Neural progenitor cell (in vitro differentiated cells): Measurements from ENCODE around the gene HAPSTR1. TPM values are rescaled to one million over a fixed set of nuclear protein-coding genes. Genes with fewer than 3 reads are reported as not detected.

ENCODE experiments used
- DNase-seq: peaks from one replicate; pipeline ENCODE4 v3.0.0-alpha.2; 2016; ENCODE audit warnings: low spot score
- H2AFZ ChIP-seq: fragments of 200-600 bp; sonication (generic); replicated peaks from 2 replicates; pipeline ENCODE4 v1.6.1; 2016; ENCODE audit warnings: antibody characterized with exemption
- H3F3A ChIP-seq: fragments of 200-600 bp; sonication (generic); 2 replicates; pipeline ENCODE4 v1.6.1; 2016; ENCODE audit warnings: antibody characterized with exemption, low read depth
- H3K27ac ChIP-seq: fragments of 200-600 bp; sonication (generic); 2 replicates; pipeline ENCODE4 v1.5.1; 2016; ENCODE audit warnings: mild to moderate bottlenecking
- H3K27me3 ChIP-seq: fragments of 200-600 bp; sonication (generic); 2 replicates; pipeline ENCODE4 v1.6.1; 2016; ENCODE audit warnings: mild to moderate bottlenecking, moderate library complexity
- H3K36me3 ChIP-seq: fragments of 200-600 bp; sonication (generic); 2 replicates; pipeline ENCODE4 v1.5.1; 2016
- H3K4me1 ChIP-seq: fragments of 200-600 bp; sonication (generic); 2 replicates; pipeline ENCODE4 v1.6.1; 2016; ENCODE audit warnings: mixed run types
- H3K4me2 ChIP-seq: fragments of 200-600 bp; sonication (generic); 2 replicates; pipeline ENCODE4 v1.6.1; 2016
- H3K4me3 ChIP-seq: fragments of 200-600 bp; sonication (generic); 2 replicates; pipeline ENCODE4 v1.5.1; 2016
- H3K79me2 ChIP-seq: fragments of 200-600 bp; sonication (generic); 2 replicates; pipeline ENCODE4 v1.6.1; 2016; ENCODE audit warnings: low read depth
- H3K9ac ChIP-seq: fragments of 200-600 bp; sonication (generic); 2 replicates; pipeline ENCODE4 v1.6.1; 2016
- H3K9me3 ChIP-seq: fragments of 200-600 bp; sonication (generic); 2 replicates; pipeline ENCODE4 v1.5.1; 2016; ENCODE audit warnings: low read depth
- H4K20me1 ChIP-seq: fragments of 200-600 bp; sonication (generic); 2 replicates; pipeline ENCODE4 v1.6.1; 2016; ENCODE audit warnings: low read depth
- H3K27ac Mint-ChIP-seq: 3 replicates; pipeline ENCODE4 v1.8.0; 2021; ENCODE audit warnings: mixed read lengths
- H3K27me3 Mint-ChIP-seq: 2 replicates; pipeline ENCODE4 v1.8.0; 2022; ENCODE audit warnings: low read depth, mild to moderate bottlenecking, inconsistent platforms, moderate library complexity, mixed read lengths; ENCODE audit not compliant: insufficient read depth
- H3K36me3 Mint-ChIP-seq: 3 replicates; pipeline ENCODE4 v1.8.0; 2021; ENCODE audit warnings: mixed read lengths
- H3K4me1 Mint-ChIP-seq: 3 replicates; pipeline ENCODE4 v1.8.0; 2021; ENCODE audit warnings: mixed read lengths
- H3K4me3 Mint-ChIP-seq: 3 replicates; pipeline ENCODE4 v1.8.0; 2021; ENCODE audit warnings: mild to moderate bottlenecking, moderate library complexity, mixed read lengths
- H3K9me3 Mint-ChIP-seq: 3 replicates; pipeline ENCODE4 v1.8.0; 2020; ENCODE audit warnings: mixed read lengths
- EZH2 ChIP-seq: fragments of 200-600 bp; sonication (generic); IDR thresholded peaks from 2 replicates; pipeline ENCODE4 v1.6.1; 2017; ENCODE audit warnings: antibody characterized with exemption, mild to moderate bottlenecking, moderate library complexity
- EZH2phosphoT487 ChIP-seq: fragments of 200-600 bp; sonication (generic); IDR thresholded peaks from 2 replicates; pipeline ENCODE4 v1.6.1; 2017; ENCODE audit warnings: antibody characterized with exemption
- total RNA-seq: library from RNA; depleted of rRNA; stranded (reverse); fragments of >200 nt; gene quantifications from 2 replicates; pipeline ENCODE4 v1.2.3, GENCODE V29; 2015; ENCODE audit warnings: low replicate concordance
- TF ChIP-seq, protein P1 (sequence below): fragments of 200-600 bp; sonication (generic); IDR thresholded peaks from 2 replicates; pipeline ENCODE4 v1.5.1; 2017; ENCODE audit warnings: antibody characterized with exemption, mild to moderate bottlenecking

Gene HAPSTR1
- total RNA-seq, 1 donor from 2014 or later: 77.3 TPM

DNA sequence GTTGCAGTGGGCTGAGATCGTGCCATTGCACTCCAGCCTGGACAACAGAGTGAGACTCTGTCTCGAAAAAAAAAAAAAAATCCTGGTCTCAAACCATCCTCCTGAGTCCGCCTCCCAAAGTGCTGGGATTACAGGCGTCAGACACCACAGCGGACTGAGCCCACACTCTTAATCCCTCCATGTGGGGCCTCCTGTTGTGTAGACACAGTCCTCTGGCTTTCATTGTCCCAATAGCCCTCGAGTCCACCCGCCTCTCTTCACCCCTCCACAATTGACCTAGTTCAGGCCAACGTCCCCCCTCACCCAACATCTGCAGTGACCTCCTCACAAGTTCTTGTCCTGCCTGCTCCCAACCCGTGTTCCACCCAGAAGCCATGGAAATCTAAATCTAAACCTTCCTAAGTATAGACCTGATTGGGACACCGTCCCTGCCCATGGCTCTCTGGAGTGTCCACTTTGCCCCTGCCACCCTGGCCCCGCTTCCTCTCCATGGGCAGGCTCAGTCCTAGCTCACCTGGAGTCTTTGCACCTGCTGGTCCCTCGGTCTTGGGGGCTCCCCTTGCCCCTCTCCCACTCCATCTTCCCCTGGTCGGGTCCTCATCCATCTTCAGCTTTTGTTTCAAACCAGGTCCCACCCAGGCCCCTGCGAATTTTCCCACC, 46.7 kb downstream of the HAPSTR1 start:
- H3K9me3 Mint-ChIP-seq: peaks cover 2% of the 10 kb centered on the region
- H3K4me3 Mint-ChIP-seq: no peak overlapping the region
- peaks cover 2% of the 10 kb centered on the region for H3K27me3 Mint-ChIP-seq
- no peaks in the 10 kb centered on the region for H3K36me3 ChIP-seq
- peaks cover 5% of the 10 kb centered on the region for H4K20me1 ChIP-seq
- no peak overlapping the region for H3K27ac ChIP-seq
- TF ChIP-seq, protein P1, sequence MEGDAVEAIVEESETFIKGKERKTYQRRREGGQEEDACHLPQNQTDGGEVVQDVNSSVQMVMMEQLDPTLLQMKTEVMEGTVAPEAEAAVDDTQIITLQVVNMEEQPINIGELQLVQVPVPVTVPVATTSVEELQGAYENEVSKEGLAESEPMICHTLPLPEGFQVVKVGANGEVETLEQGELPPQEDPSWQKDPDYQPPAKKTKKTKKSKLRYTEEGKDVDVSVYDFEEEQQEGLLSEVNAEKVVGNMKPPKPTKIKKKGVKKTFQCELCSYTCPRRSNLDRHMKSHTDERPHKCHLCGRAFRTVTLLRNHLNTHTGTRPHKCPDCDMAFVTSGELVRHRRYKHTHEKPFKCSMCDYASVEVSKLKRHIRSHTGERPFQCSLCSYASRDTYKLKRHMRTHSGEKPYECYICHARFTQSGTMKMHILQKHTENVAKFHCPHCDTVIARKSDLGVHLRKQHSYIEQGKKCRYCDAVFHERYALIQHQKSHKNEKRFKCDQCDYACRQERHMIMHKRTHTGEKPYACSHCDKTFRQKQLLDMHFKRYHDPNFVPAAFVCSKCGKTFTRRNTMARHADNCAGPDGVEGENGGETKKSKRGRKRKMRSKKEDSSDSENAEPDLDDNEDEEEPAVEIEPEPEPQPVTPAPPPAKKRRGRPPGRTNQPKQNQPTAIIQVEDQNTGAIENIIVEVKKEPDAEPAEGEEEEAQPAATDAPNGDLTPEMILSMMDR: no peak
- no peak for TF ChIP-seq EZH2
- H2AFZ ChIP-seq: no peak overlapping the region
- no peaks in the 10 kb centered on the region for H3K79me2 ChIP-seq
- no peaks in the 10 kb centered on the region for H3K4me1 ChIP-seq
- H3K9me3 ChIP-seq: no peaks in the 10 kb centered on the region
- no peak for DNase-seq
- no peak overlapping the region for H3K9ac ChIP-seq
- H3F3A ChIP-seq: no peaks in the 10 kb centered on the region
- H3K36me3 Mint-ChIP-seq: peaks cover 4% of the 10 kb centered on the region
- H3K4me1 Mint-ChIP-seq: peaks cover 8% of the 10 kb centered on the region
- H3K27ac Mint-ChIP-seq: no peak overlapping the region
- H3K4me2 ChIP-seq: no peak overlapping the region
- H3K27me3 ChIP-seq: no peaks in the 10 kb centered on the region
- no peak overlapping the region for H3K4me3 ChIP-seq

DNA sequence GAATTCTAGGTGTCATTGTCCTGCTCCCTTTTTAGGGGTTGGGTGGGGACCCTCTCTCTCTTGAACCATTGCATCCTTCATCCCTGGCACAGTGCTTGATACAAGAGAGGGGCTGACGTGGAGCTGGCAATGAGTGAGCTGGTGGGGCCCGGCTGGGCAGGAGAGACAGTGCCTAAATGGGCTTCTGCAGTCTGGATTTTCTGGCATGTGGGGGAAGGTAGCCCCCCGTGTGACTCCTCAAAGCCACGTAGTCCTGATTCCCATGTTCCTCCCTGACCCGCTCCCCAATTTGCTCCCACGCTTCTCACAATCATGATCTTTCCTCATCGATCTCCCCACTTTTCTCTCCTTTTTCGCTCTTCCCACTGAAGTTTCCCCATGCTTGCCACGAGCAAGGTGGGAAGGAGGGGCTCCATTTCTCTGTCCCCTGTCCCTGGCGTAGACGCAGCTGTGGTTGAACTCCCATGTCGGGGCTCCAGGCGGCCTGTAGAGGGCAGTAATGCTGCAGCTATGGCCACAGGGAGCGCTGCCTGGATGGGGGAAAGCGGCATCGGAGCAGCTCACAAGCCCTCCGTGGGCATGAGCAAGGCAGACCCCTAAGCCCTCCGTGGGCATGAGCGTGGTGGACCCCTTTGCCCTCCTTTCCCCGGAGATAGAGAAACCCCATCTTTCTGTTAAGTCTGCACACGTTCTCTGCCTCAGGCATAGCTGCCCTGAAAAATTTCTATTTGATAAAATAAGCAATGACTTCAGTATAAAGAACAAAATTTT, 47.5 kb downstream of the HAPSTR1 start:
- Histone ChIP-seq H3K27ac (no peak overlapping the region), H3K27me3 (no peaks in the 10 kb centered on the region), H4K20me1 (peaks cover 5% of the 10 kb centered on the region), H3K4me3 (peak overlapping the region; percentile 14), H3K9me3 (no peaks in the 10 kb centered on the region), H3K36me3 (no peaks in the 10 kb centered on the region), H3K9ac (no peak overlapping the region), H3K79me2 (no peaks in the 10 kb centered on the region), H2AFZ (peak overlapping the region; percentile 26), H3K4me1 (no peaks in the 10 kb centered on the region), H3K4me2 (peak overlapping the region; percentile 58), H3F3A (no peaks in the 10 kb centered on the region)
- no peak overlapping the region for H3K27ac Mint-ChIP-seq
- TF ChIP-seq EZH2phosphoT487 (no peak), EZH2 (no peak)
- TF ChIP-seq, protein P1: peak; percentile 95
- H3K36me3 Mint-ChIP-seq: peaks cover 4% of the 10 kb centered on the region
- DNase-seq: peak; percentile 90
- peaks cover 8% of the 10 kb centered on the region for H3K4me1 Mint-ChIP-seq
- H3K4me3 Mint-ChIP-seq: no peak overlapping the region
- peaks cover 2% of the 10 kb centered on the region for H3K9me3 Mint-ChIP-seq
- H3K27me3 Mint-ChIP-seq: peaks cover 2% of the 10 kb centered on the region

DNA sequence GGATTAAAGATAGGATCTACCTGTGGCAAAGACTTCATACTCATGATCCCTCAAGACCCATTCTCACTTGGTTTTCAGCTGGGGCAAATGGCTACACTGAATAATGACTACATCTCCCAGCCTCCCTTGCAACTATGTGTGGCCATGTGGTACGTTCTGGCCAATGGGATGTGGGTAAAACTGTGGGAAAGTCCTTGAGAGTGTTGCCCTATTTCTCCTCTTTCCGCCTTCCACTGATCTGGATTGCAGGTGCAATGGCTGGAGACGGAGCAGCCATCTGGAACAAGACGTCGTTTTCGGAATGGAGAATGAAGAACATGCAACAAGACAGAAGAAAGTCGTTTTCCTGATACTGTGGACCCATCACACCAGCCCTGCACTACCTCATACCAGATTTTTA, 48.5 kb downstream of the HAPSTR1 start:
- no peak overlapping the region for H3K27ac Mint-ChIP-seq

More for the DNA sequence above, 48.5 kb downstream of the HAPSTR1 start:
- Histone ChIP-seq H3K79me2 (no peaks in the 10 kb centered on the region), H3F3A (no peaks in the 10 kb centered on the region), H4K20me1 (peaks cover 3% of the 10 kb centered on the region), H3K4me2 (no peak overlapping the region), H3K4me3 (no peak overlapping the region), H3K27me3 (no peaks in the 10 kb centered on the region), H3K4me1 (no peaks in the 10 kb centered on the region), H3K9ac (no peak overlapping the region), H3K27ac (no peak overlapping the region), H2AFZ (no peak overlapping the region), H3K9me3 (no peaks in the 10 kb centered on the region), H3K36me3 (no peaks in the 10 kb centered on the region)
- H3K4me3 Mint-ChIP-seq: no peak overlapping the region
- no peak for TF ChIP-seq EZH2
- TF ChIP-seq, protein P1: no peak
- TF ChIP-seq EZH2phosphoT487: no peak
- H3K9me3 Mint-ChIP-seq: peaks cover 2% of the 10 kb centered on the region
- H3K27me3 Mint-ChIP-seq: peaks cover 3% of the 10 kb centered on the region
- peak; percentile 39 for DNase-seq
- H3K4me1 Mint-ChIP-seq: peaks cover 5% of the 10 kb centered on the region
- H3K36me3 Mint-ChIP-seq: peaks cover 4% of the 10 kb centered on the region

Other genes starting within 250 kb of the HAPSTR1 start
- gene CARHSP1, start 222.6 kb upstream of the HAPSTR1 start, total RNA-seq: 115 and 269 TPM in 2 replicates
- not detected in 2 replicates for gene LITAFD, start 209.3 kb upstream of the HAPSTR1 start, total RNA-seq
- 76.3 and 90.3 TPM in 2 replicates for gene USP7, start 127.7 kb upstream of the HAPSTR1 start, total RNA-seq